DMS53 (cell line): ENCODE data around the gene HERPUD2.
"Not testable (repeated sequence)": the region's sequence is repeated elsewhere in the genome, so short reads cannot be mapped to it uniquely, and the experiment has no call there.

ENCODE experiments used
- DNase-seq: peaks from one replicate; lab custom pipeline; 2025; lab: John Stamatoyannopoulos, UW

HERPUD2 gene

GRCh38 chr7:35605760-35606159 lies 89.2 kb downstream of the HERPUD2 start:
- peak; percentile 69 for DNase-seq

DNA sequence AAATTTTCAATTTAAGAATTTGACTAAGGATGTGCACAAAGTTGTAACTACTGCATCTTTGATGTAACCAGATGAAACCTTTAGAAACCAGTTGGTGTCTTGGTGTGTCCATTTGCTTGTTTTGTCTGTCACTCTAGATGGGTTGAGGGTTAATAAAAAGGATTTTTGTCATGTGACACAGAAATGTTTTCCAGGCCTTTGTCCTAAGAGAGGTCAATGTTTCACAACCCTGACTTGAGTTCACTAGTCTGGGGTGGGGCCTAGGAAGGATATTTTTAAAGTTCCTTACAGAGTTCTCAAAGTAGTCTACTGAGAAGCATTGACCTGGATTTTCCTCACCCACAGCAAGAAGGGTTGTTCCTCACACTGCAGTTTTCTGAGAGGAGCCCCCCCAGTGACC lies 90.3 kb downstream of the HERPUD2 start:
- DNase-seq, result no peak

DNA sequence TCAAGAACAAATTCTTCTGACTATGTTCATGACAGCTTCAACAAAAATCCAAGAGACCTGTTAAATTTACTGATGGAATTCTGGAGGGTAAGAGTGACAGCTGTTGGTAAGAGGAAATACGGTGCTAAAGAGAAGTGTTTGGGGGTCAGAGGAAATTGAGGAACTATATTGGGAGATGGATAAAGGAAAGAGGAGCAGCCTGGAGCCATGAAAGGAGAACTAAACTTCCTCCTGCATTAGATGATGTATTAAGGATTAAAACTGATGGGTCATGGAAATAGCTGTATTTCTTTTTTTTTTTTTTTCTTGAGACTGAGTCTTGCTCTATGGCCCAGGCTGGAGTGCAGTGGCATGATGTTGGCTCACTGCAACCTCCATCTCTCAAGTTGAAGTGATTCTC lies 95.3 kb downstream of the HERPUD2 start:
- no peak for DNase-seq

DNA sequence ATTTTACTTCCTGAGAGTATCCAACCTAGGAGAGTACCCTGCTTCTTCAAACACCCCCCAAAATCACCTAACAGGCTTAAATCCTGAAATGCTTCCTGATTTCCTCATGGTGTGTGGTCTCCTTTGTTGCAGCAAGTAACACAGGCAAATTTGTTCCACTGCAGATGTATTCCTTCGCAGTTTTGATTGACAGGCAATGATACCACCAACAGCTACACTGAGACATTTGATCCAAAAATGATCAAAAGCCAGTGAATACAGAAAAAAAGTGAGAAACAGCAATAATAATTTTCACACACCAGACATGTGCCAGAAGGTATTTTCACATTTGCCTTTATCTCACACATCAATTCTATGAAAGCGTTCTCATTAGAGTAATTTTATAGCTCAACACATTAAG lies 95.9 kb downstream of the HERPUD2 start:
- no peak for DNase-seq

GRCh38 chr7:35596061-35596460 lies 98.9 kb downstream of the HERPUD2 start:
- DNase-seq, result peak; percentile 44

DNA sequence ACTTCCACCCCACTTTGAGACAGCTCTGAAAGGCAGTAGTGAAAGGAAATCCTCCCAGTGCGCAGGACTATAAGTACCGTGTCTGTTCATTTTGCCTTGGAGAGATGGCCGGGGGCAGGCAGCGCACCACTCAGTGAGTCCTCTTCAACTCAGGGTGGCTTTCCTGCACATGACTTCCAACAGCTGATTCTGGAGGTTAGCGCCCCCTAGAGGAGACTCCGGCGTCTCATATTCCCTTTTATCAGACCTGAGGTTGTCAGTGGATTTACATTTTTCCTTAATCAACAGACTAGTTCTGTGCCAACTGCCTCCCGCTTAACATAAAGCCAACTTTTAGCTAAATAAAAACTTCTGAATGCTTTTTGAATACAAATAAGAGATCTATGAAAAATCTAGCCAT lies 101.0 kb downstream of the HERPUD2 start:
- DNase-seq, result peak; percentile 43

GRCh38 chr7:35588647-35589046 lies 106.3 kb downstream of the HERPUD2 start:
- no peak for DNase-seq

GRCh38 chr7:35584990-35585389 lies 109.9 kb downstream of the HERPUD2 start:
- no peak for DNase-seq

- not testable (repeated sequence) for DNase-seq
Observed at GRCh38 chr7:35584533-35584932, 110.4 kb downstream of the HERPUD2 start.
